GM20000 (cell line): ENCODE results near the gene TMC6.
"Not testable (repeated sequence)": the region's sequence is repeated elsewhere in the genome, so short reads cannot be mapped to it uniquely, and the experiment has no call there.

ENCODE experiments used
- DNase-seq: peaks from one replicate; pipeline ENCODE4 v3.0.0; 2012; ENCODE audit warnings: low spot score
- TF ChIP-seq, protein P1 (sequence below): IDR thresholded peaks from 2 replicates; pipeline ENCODE4 v1.5.1; 2012; ENCODE audit warnings: mild to moderate bottlenecking, control low read depth; ENCODE audit errors: extremely low read depth, missing control alignments

The TMC6 gene

DNA sequence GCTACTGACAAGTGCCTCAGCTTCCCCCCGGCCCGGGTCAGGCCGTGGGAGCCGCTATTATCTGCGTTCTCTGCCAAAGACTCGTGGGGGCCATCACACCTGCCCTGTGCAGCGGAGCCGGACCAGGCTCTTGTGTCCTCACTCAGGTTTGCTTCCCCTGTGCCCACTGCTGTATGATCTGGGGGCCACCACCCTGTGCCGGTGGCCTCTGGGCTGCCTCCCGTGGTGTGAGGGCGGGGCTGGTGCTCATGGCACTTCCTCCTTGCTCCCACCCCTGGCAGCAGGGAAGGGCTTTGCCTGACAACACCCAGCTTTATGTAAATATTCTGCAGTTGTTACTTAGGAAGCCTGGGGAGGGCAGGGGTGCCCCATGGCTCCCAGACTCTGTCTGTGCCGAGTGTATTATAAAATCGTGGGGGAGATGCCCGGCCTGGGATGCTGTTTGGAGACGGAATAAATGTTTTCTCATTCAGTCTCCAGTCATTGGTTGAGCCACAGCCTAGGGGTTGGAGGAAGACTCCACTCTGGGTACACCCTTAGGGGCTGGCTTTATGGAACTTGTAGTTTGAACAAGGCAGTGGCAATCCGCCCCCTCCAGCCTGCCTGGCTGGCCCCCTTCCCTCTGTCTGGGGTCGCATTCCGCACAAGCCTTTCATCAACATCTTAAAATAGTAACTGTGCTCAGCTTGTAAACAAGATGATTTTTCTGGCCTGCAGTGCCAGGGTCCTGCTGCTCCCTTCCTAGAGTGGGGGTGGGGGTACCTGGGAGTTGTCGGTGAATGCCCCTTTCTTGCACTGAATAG is 43.9 kb upstream of the TMC6 start:
- TF ChIP-seq, protein P1, sequence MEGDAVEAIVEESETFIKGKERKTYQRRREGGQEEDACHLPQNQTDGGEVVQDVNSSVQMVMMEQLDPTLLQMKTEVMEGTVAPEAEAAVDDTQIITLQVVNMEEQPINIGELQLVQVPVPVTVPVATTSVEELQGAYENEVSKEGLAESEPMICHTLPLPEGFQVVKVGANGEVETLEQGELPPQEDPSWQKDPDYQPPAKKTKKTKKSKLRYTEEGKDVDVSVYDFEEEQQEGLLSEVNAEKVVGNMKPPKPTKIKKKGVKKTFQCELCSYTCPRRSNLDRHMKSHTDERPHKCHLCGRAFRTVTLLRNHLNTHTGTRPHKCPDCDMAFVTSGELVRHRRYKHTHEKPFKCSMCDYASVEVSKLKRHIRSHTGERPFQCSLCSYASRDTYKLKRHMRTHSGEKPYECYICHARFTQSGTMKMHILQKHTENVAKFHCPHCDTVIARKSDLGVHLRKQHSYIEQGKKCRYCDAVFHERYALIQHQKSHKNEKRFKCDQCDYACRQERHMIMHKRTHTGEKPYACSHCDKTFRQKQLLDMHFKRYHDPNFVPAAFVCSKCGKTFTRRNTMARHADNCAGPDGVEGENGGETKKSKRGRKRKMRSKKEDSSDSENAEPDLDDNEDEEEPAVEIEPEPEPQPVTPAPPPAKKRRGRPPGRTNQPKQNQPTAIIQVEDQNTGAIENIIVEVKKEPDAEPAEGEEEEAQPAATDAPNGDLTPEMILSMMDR: no peak
- DNase-seq: no peak

DNA sequence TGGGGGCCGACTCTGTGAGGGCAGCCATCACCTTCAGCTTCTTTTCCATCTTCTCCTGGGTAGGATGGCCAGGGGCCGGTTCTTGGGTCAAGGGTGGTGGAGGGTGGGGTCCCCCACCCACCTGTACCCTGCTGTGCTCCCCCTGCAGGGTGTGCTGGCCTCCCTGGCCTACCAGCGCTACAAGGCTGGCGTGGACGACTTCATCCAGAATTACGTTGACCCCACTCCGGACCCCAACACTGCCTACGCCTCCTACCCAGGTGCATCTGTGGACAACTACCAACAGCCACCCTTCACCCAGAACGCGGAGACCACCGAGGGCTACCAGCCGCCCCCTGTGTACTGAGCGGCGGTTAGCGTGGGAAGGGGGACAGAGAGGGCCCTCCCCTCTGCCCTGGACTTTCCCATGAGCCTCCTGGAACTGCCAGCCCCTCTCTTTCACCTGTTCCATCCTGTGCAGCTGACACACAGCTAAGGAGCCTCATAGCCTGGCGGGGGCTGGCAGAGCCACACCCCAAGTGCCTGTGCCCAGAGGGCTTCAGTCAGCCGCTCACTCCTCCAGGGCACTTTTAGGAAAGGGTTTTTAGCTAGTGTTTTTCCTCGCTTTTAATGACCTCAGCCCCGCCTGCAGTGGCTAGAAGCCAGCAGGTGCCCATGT is 43.2 kb upstream of the TMC6 start:
- DNase-seq: not testable (repeated sequence)

DNA sequence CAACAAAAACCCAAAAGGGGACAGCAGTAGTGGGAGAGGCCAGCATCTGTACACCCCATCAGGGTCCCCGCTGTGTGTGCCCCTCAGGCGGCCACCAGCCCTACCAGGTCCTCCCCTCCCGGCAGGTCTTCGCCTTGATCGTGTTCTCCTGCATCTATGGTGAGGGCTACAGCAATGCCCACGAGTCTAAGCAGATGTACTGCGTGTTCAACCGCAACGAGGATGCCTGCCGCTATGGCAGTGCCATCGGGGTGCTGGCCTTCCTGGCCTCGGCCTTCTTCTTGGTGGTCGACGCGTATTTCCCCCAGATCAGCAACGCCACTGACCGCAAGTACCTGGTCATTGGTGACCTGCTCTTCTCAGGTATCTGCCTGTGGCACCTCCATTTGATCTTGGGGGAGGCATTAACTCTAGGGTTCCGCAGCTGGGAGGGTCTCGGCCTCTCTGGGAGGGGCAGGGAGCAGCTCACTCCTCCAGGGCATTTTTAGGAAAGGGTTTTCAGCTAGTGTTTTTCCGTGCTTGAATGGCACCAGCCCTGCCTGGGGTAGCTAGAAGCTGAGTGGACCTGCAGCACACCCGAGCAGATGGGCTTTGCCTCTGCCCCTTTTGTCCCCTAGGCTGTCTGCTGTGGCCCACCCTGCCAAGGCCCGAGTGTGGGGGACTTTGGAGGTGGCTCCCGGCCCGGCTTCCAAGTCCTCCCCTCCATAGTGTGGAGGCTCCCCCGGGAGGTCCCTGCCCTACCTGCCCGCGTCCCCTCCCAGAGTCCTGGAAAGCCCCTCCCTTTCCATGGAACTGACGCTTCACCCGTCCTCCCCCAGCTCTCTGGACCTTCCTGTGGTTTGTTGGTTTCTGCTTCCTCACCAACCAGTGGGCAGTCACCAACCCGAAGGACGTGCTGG is 42.4 kb upstream of the TMC6 start:
- TF ChIP-seq, protein P1: no peak
- DNase-seq: no peak

GRCh38 chr17:78168903-78169793 is 40.6 kb upstream of the TMC6 start:
- peak; percentile 77 for DNase-seq
- TF ChIP-seq, protein P1: no peak

DNA sequence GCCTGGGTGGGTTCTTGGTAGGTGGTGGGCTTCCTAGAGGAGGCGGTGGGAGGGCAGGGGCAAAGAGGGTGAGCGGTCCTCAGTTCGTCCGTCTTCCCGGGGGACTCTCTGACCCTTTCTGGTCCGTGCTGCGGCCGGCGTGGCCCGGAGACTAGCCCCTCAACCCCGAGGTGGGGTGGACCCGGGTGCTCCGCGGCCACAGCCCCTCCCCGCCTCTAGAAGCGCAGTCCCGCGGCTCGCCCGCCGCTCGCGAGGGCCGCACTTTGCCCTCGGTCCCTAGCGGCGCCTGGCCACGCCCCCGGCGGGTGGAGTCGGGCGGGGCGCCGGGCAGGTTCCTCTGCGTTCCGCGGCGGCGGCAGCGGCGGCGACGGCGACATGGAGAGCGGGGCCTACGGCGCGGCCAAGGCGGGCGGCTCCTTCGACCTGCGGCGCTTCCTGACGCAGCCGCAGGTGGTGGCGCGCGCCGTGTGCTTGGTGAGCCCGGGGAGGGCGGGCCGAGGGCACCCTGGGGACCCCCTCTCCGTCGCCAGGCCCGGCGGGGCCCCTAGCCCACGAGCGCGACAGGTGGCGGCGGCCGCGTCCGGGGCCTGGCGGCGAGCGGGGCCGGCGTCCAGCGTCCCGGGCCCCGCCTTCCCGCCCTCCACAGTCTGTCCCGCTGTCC is 39.8 kb upstream of the TMC6 start, which contains the start of gene SYNGR2:
Gene SYNGR2, plus strand, starts transcription at position 340 of the 661 bp plus-strand sequence. Its CDS starts 36 bp downstream, at position 376.
- peak; percentile 95 for DNase-seq
- TF ChIP-seq, protein P1: no peak

GRCh38 chr17:78166416-78166815 is 37.9 kb upstream of the TMC6 start:
- TF ChIP-seq, protein P1: no peak
- no peak for DNase-seq
